OCI-LY3 (cell line): ENCODE results near the gene RERE.

Experiments
- H2AFZ ChIP-seq: fragments of 200-600, 300-600 bp; shearing (Covaris generic); 2 replicates; pipeline ENCODE4 v1.6.0; 2014; ENCODE audit warnings: antibody characterized with exemption, low read depth, low read length
- H3K27ac ChIP-seq: fragments of 200-600, 300-600 bp; sonication (generic); 2 replicates; pipeline ENCODE4 v1.5.1; 2014; ENCODE audit warnings: mild to moderate bottlenecking, low read length, moderate library complexity, mixed read lengths
- H3K27me3 ChIP-seq: fragments of 200-600, 300-600 bp; sonication (generic); 2 replicates; pipeline ENCODE4 v1.6.1; 2014; ENCODE audit warnings: low read depth, low read length, mixed read lengths
- H3K36me3 ChIP-seq: fragments of 200-600, 300-600 bp; sonication (generic); replicated peaks from 2 replicates; pipeline ENCODE3; 2014; ENCODE audit warnings: low read depth, low read length, mixed read lengths
- H3K4me1 ChIP-seq: fragments of 300-600, 200-600 bp; sonication (generic); 2 replicates; pipeline ENCODE4 v1.6.1; 2014; ENCODE audit warnings: low read length, mixed read lengths
- H3K4me2 ChIP-seq: fragments of 200-600, 300-600 bp; sonication (generic); 2 replicates; pipeline ENCODE4 v1.6.1; 2014; ENCODE audit warnings: low read length, mixed read lengths
- H3K4me3 ChIP-seq: fragments of 300-600, 200-600 bp; sonication (generic); 2 replicates; pipeline ENCODE4 v1.5.1; 2014; ENCODE audit warnings: antibody characterized with exemption, mild to moderate bottlenecking, low read length, moderate library complexity
- H3K79me2 ChIP-seq: fragments of 300-600, 200-600 bp; shearing (Covaris generic); 2 replicates; pipeline ENCODE4 v1.6.1; 2014; ENCODE audit warnings: mild to moderate bottlenecking, low read length, mixed read lengths
- H3K9ac ChIP-seq: fragments of 300-600, 200-600 bp; shearing (Covaris generic); 2 replicates; pipeline ENCODE4 v1.6.0; 2014; ENCODE audit warnings: mild to moderate bottlenecking, low read length, moderate library complexity
- H3K9me3 ChIP-seq: fragments of 200-600, 300-600 bp; shearing (Covaris generic); 2 replicates; pipeline ENCODE4 v1.6.1; 2014; ENCODE audit warnings: low read length, mixed read lengths; ENCODE audit not compliant: insufficient read depth
- H4K20me1 ChIP-seq: fragments of 200-600, 300-600 bp; sonication (generic); 2 replicates; pipeline ENCODE4 v1.6.1; 2016; ENCODE audit warnings: low read length, mixed read lengths; ENCODE audit not compliant: insufficient read depth
- EZH2phosphoT487 ChIP-seq: fragments of 200-600 bp; shearing (Covaris generic); IDR thresholded peaks from 2 replicates; pipeline ENCODE4 v1.6.1; 2018; ENCODE audit warnings: antibody characterized with exemption, mixed run types, low read depth
- TF ChIP-seq, protein P1 (sequence below): fragments of 200-600, 300-600 bp; sonication (generic); IDR thresholded peaks from 2 replicates; pipeline ENCODE4 v1.5.1; 2014; ENCODE audit warnings: antibody characterized with exemption, low read length, low read depth

The RERE gene

DNA sequence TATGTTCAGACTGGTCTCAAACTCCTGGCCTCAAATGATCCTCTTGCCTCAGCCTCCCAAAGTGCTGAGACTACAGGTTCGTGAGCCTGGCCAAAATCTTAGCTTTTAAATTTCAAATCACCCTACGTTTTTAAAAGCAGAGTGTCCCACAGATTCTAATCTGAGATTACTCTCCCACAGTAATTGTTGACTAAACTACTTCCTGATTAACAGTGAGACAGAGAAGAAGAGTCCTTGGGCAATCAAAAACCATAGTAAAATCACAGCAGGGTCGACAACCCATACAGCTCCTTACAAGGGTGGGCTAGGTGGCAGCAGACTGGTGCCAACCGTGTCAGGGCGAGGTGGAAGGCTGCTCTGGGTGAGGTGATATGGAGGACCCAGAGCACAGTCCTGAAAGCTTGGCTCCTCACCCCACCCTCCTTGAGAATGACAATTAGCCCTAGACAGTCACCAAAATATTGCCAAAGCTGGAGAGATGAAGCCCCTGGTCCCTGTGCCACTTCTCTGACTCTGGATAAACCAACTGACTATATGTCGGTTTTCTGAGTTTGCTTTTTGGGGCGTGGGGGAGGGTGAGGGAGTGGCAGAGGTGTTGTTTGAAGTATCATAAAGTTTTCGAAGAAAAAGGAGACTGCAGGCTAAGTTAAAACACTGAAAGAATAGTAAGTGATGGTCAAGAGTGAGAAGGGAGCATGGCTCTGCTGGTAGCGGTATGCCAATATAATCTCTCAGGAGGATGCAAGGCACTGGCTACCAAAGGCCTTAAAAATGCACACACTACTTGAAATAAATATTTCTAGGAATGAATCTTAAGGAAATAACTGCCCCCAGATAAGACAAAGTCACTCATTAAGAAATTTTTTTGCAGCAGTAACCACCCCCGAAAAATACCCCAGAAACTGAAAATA is 412.7 kb downstream of the RERE start:
- H3K9me3 ChIP-seq: no peaks in the 10 kb centered on the region
- no peaks in the 10 kb centered on the region for H3K4me1 ChIP-seq
- peaks cover 12% of the 10 kb centered on the region; the same call in 1 of the 2 replicates for H4K20me1 ChIP-seq
- H3K27ac ChIP-seq: no peak overlapping the region
- no peaks in the 10 kb centered on the region for H3K27me3 ChIP-seq
- H3K36me3 ChIP-seq: peaks cover 9% of the 10 kb centered on the region
- H2AFZ ChIP-seq: no peak overlapping the region
- TF ChIP-seq, protein P1, sequence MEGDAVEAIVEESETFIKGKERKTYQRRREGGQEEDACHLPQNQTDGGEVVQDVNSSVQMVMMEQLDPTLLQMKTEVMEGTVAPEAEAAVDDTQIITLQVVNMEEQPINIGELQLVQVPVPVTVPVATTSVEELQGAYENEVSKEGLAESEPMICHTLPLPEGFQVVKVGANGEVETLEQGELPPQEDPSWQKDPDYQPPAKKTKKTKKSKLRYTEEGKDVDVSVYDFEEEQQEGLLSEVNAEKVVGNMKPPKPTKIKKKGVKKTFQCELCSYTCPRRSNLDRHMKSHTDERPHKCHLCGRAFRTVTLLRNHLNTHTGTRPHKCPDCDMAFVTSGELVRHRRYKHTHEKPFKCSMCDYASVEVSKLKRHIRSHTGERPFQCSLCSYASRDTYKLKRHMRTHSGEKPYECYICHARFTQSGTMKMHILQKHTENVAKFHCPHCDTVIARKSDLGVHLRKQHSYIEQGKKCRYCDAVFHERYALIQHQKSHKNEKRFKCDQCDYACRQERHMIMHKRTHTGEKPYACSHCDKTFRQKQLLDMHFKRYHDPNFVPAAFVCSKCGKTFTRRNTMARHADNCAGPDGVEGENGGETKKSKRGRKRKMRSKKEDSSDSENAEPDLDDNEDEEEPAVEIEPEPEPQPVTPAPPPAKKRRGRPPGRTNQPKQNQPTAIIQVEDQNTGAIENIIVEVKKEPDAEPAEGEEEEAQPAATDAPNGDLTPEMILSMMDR: no peak
- TF ChIP-seq EZH2phosphoT487: no peak
- H3K9ac ChIP-seq: no peak overlapping the region
- H3K4me3 ChIP-seq: no peak overlapping the region
- H3K79me2 ChIP-seq: peaks cover 3% of the 10 kb centered on the region; the same call in 1 of the 2 replicates
- H3K4me2 ChIP-seq: no peak overlapping the region

GRCh38 chr1:8402109-8402710 is 415.2 kb downstream of the RERE start:
- TF ChIP-seq EZH2phosphoT487: no peak
- TF ChIP-seq, protein P1: no peak
- Histone ChIP-seq H4K20me1 (peaks cover 3% of the 10 kb centered on the region; the same call in 1 of the 2 replicates), H3K4me2 (no peak overlapping the region), H2AFZ (no peak overlapping the region), H3K4me1 (peaks cover 17% of the 10 kb centered on the region), H3K9ac (no peak overlapping the region), H3K27ac (no peak overlapping the region), H3K9me3 (no peaks in the 10 kb centered on the region), H3K4me3 (no peak overlapping the region), H3K36me3 (peaks cover 13% of the 10 kb centered on the region), H3K79me2 (0 out of 2 replicates have a peak, but pooled peaks cover 3% of the 10 kb centered on the region), H3K27me3 (no peaks in the 10 kb centered on the region)

DNA sequence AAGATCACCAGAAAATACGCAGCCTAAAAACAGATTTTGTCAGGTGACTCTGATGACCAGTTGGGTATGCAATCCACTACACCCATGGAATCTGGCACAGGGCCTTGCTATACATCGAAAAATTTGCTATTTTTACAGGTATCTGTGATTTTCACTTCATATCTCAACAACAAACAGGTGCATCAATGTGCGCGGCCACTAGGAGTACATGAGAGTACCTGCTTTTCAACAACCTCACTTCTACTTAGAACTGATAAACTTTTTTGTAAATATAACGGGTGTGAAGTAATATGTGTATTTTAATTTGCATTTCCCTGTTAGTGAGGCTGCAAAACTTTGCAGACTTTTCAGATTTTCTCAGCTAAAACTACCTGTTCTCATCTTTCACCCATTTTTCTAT is 418.8 kb downstream of the RERE start:
- H3K4me1 ChIP-seq: peaks cover 43% of the 10 kb centered on the region
- H4K20me1 ChIP-seq: peaks cover 7% of the 10 kb centered on the region; the same call in 1 of the 2 replicates

More for the DNA sequence above, 418.8 kb downstream of the RERE start:
- peaks cover 18% of the 10 kb centered on the region for H3K79me2 ChIP-seq
- no peak overlapping the region for H3K9ac ChIP-seq
- H3K4me2 ChIP-seq: no peak overlapping the region
- peak overlapping the region; percentile 86 for H3K27ac ChIP-seq
- no peak overlapping the region for H3K4me3 ChIP-seq
- no peak for TF ChIP-seq EZH2phosphoT487
- TF ChIP-seq, protein P1: peak; percentile 6; the same call in 1 of the 2 replicates
- peaks cover 19% of the 10 kb centered on the region for H3K36me3 ChIP-seq
- no peaks in the 10 kb centered on the region for H3K9me3 ChIP-seq
- H3K27me3 ChIP-seq: no peaks in the 10 kb centered on the region
- H2AFZ ChIP-seq: no peak overlapping the region
